ENCODE results near the gene BSPRY.

DNA sequence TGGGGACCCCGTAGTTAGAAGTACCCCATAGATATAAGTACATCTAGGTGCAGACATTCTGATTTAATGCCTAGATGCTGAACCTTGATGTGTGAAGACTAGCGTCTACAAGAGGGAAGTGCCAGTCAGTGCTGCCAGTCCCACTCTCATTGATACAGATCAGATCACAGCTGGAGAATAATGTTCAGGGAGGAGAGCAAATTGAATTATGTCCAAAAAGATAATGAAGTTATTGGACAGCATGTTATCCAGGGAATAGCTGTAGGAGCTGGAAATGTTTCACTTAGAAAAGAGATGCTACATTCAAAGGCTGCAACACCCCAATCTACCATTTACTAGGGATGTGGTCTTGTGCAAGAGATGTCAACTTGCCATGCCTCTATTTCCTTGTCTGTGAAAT, 30.3 kb upstream of the BSPRY start:
- no peak for TF ChIP-seq CTCF (IDR thresholded peaks at IDR 0.05; ENCODE audit: insufficient read depth, low read length, poor library complexity, severe bottlenecking)
- no peak for TF ChIP-seq EZH2phosphoT487 (conservative IDR thresholded peaks at IDR 0.05; ENCODE audit: low read length)

All from SU-DHL-6 (cell line).